ENCODE measurements around the gene ZSCAN16. TPM values are rescaled to one million over a fixed set of nuclear protein-coding genes. Genes with fewer than 3 reads are reported as not detected.

ZSCAN16 gene
- total and polyA plus RNA-seq, 2 of the 13 experiments (the other 11 are each of a cell fraction or from before 2014, with no cell fraction given) = 5.7 to 12.7 TPM

DNA sequence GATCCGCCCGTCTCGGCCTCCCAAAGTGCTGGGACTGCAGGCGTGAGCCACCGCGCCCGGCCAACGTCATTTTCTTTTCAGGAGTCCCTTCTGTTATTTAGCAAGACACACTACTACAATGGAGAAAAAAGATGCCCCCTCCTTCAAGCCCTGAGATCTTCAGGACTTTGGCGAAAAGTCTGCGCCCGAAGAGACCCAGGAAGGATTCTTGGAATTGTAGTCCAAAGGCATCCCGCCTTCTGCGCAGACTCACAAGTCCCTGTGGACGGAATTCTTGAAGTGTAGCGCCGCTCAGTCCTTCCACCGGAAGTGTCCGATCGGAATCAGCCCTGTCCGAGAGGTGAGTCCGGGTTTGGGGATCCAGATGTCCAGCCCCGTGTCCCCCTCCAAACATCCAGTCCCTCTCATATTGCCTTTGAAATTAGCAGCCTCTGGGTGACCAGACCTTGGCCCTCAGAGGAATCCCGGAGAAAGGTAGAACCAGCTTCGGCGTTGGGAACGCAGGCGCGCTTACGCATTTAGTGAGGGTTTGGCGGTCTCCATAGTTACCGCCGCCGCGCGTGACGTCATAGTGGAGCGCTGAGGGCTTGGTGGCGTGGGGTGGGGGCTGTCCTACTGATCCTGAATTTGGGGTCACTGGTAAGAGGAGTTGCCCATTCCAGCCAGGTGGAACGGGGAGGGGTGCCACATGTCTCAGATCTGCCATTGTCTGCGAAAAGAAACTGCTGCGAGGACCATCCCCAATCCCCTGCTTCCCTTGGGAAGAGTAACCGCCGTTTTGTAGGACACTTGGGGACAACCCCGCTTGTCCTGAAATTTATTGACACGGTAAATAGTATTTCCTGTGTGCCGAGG lies 43.6 kb upstream of the ZSCAN16 start (continued):
- TF ChIP-seq, protein P1, sequence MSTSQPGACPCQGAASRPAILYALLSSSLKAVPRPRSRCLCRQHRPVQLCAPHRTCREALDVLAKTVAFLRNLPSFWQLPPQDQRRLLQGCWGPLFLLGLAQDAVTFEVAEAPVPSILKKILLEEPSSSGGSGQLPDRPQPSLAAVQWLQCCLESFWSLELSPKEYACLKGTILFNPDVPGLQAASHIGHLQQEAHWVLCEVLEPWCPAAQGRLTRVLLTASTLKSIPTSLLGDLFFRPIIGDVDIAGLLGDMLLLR (CRISPR knock-in tag; IDR thresholded peaks at IDR 0.05) = peak; percentile 77
- TF ChIP-seq NFKB2 (CRISPR knock-in tag; IDR thresholded peaks at IDR 0.05; ENCODE audit: borderline replicate concordance) (peak; percentile 97), THAP11 (CRISPR knock-in tag; IDR thresholded peaks at IDR 0.05) (peak; percentile 99), SRSF1 (optimal IDR thresholded peaks at IDR 0.05; ENCODE audit: low read depth, low read length) (peak; percentile 92), ETV6 (CRISPR knock-in tag; conservative IDR thresholded peaks at IDR 0.05) (0 out of 2 replicates have a peak, but pooled peaks have one; percentile 48), ZNF552 (CRISPR knock-in tag; IDR thresholded peaks at IDR 0.05; ENCODE audit: borderline replicate concordance) (peak; percentile 72; the same call in 1 of the 2 replicates), KLF9 (CRISPR knock-in tag; IDR thresholded peaks at IDR 0.05; ENCODE audit: low read depth) (no peak), NR2F1 (CRISPR knock-in tag; IDR thresholded peaks at IDR 0.05) (no peak; a peak in 1 of 4 replicates), FOXA3 (CRISPR knock-in tag; IDR thresholded peaks at IDR 0.05) (peak; percentile 69), ZNF484 (CRISPR knock-in tag; IDR thresholded peaks at IDR 0.05; ENCODE audit: borderline replicate concordance, low read depth) (no peak), ZFP90 (CRISPR knock-in tag; IDR thresholded peaks at IDR 0.05; ENCODE audit: borderline replicate concordance) (peak; percentile 93), HOXA9 (CRISPR knock-in tag; IDR thresholded peaks at IDR 0.05; ENCODE audit: borderline replicate concordance) (no peak), ZNF367 (CRISPR knock-in tag; IDR thresholded peaks at IDR 0.05; ENCODE audit: borderline replicate concordance) (no peak), GTF2F1 (IDR thresholded peaks at IDR 0.05; ENCODE audit: low read length) (peak; percentile 66; the same call in 1 of the 2 replicates), THYN1 (CRISPR knock-in tag; IDR thresholded peaks at IDR 0.05; ENCODE audit: borderline replicate concordance, low read depth) (no peak)
- TF ChIP-seq, protein P2, sequence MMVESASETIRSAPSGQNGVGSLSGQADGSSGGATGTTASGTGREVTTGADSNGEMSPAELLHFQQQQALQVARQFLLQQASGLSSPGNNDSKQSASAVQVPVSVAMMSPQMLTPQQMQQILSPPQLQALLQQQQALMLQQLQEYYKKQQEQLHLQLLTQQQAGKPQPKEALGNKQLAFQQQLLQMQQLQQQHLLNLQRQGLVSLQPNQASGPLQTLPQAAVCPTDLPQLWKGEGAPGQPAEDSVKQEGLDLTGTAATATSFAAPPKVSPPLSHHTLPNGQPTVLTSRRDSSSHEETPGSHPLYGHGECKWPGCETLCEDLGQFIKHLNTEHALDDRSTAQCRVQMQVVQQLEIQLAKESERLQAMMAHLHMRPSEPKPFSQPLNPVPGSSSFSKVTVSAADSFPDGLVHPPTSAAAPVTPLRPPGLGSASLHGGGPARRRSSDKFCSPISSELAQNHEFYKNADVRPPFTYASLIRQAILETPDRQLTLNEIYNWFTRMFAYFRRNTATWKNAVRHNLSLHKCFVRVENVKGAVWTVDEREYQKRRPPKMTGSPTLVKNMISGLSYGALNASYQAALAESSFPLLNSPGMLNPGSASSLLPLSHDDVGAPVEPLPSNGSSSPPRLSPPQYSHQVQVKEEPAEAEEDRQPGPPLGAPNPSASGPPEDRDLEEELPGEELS (CRISPR knock-in tag; IDR thresholded peaks at IDR 0.05) = peak; percentile 70
- TF ChIP-seq, protein P3, sequence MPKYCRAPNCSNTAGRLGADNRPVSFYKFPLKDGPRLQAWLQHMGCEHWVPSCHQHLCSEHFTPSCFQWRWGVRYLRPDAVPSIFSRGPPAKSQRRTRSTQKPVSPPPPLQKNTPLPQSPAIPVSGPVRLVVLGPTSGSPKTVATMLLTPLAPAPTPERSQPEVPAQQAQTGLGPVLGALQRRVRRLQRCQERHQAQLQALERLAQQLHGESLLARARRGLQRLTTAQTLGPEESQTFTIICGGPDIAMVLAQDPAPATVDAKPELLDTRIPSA (CRISPR knock-in tag; IDR thresholded peaks at IDR 0.05; ENCODE audit: borderline replicate concordance) = peak; percentile 69; the same call in 1 of the 2 replicates
- TF ChIP-seq, protein P4, sequence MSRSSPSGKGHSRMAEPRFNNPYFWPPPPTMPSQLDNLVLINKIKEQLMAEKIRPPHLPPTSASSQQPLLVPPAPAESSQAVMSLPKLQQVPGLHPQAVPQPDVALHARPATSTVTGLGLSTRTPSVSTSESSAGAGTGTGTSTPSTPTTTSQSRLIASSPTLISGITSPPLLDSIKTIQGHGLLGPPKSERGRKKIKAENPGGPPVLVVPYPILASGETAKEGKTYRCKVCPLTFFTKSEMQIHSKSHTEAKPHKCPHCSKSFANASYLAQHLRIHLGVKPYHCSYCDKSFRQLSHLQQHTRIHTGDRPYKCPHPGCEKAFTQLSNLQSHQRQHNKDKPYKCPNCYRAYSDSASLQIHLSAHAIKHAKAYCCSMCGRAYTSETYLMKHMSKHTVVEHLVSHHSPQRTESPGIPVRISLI (CRISPR knock-in tag; IDR thresholded peaks at IDR 0.05; ENCODE audit: borderline replicate concordance) = no peak
- TF ChIP-seq, protein P5, sequence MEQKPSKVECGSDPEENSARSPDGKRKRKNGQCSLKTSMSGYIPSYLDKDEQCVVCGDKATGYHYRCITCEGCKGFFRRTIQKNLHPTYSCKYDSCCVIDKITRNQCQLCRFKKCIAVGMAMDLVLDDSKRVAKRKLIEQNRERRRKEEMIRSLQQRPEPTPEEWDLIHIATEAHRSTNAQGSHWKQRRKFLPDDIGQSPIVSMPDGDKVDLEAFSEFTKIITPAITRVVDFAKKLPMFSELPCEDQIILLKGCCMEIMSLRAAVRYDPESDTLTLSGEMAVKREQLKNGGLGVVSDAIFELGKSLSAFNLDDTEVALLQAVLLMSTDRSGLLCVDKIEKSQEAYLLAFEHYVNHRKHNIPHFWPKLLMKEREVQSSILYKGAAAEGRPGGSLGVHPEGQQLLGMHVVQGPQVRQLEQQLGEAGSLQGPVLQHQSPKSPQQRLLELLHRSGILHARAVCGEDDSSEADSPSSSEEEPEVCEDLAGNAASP (CRISPR knock-in tag; IDR thresholded peaks at IDR 0.05; ENCODE audit: borderline replicate concordance) = peak; percentile 86
- TF ChIP-seq, protein P6, sequence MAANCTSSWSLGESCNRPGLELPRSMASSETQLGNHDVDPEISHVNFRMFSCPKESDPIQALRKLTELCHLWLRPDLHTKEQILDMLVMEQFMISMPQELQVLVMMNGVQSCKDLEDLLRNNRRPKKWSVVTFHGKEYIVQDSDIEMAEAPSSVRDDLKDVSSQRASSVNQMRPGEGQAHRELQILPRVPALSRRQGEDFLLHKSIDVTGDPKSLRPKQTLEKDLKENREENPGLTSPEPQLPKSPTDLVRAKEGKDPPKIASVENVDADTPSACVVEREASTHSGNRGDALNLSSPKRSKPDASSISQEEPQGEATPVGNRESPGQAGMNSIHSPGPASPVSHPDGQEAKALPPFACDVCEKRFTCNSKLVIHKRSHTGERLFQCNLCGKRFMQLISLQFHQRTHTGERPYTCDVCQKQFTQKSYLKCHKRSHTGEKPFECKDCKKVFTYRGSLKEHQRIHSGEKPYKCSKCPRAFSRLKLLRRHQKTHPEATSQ (CRISPR knock-in tag; IDR thresholded peaks at IDR 0.05; ENCODE audit: borderline replicate concordance) = 0 out of 2 replicates have a peak, but pooled peaks have one; percentile 36
